HUES6 (cell line): Measurements from ENCODE around the gene TEX13C.

Experiments used
- H3K27ac ChIP-seq: 2 replicates; pipeline ENCODE4 v1.7.0; 2013; ENCODE audit warnings: low read depth, mild to moderate bottlenecking, low read length, inconsistent platforms
- H3K27me3 ChIP-seq: 2 replicates; pipeline ENCODE4 v1.6.1; 2013; ENCODE audit warnings: low read length; ENCODE audit not compliant: control insufficient read depth, insufficient read depth
- H3K36me3 ChIP-seq: 2 replicates; pipeline ENCODE4 v1.6.1; 2013; ENCODE audit warnings: low read length; ENCODE audit not compliant: control insufficient read depth, insufficient read depth
- H3K4me1 ChIP-seq: 2 replicates; pipeline ENCODE4 v1.6.1; 2013; ENCODE audit warnings: low read length; ENCODE audit not compliant: control insufficient read depth, insufficient read depth
- H3K4me3 ChIP-seq: 2 replicates; pipeline ENCODE4 v1.5.1; 2013; ENCODE audit warnings: low read depth, low read length
- H3K9ac ChIP-seq: one replicate; pipeline ENCODE4 v1.6.1; 2013; ENCODE audit warnings: mild to moderate bottlenecking, low read length
- H3K9me3 ChIP-seq: 2 replicates; pipeline ENCODE4 v1.6.1; 2013; ENCODE audit warnings: low read depth, low read length; ENCODE audit not compliant: control insufficient read depth, insufficient read depth

TEX13C gene

GRCh38 chrX:125319646-125320521, at the start of gene TEX13C:
Gene TEX13C (plus strand): TSS chrX:125319871. CDS start chrX:125320120, 249 bp downstream.
- peaks cover 3% of the 10 kb centered on the region; the same call in 1 of the 2 replicates for H3K27me3 ChIP-seq
- 0 out of 2 replicates have a peak, but pooled peaks cover 9% of the 10 kb centered on the region for H3K9me3 ChIP-seq

GRCh38 chrX:125287282-125287681, 32.4 kb upstream of the TEX13C start:
- Histone ChIP-seq H3K27ac (no peak overlapping the region), H3K9ac (no peak overlapping the region), H3K27me3 (no peaks in the 10 kb centered on the region; the same call in 1 of the 2 replicates), H3K4me1 (no peaks in the 10 kb centered on the region), H3K36me3 (no peaks in the 10 kb centered on the region), H3K4me3 (no peak overlapping the region), H3K9me3 (no peaks in the 10 kb centered on the region)

More at GRCh38 chrX:125319646-125320521, at the start of gene TEX13C:
- H3K4me3 ChIP-seq: no peak within 1 kb of the TSS
- H3K4me1 ChIP-seq: no peaks in the 10 kb centered on the region
- no peaks in the 10 kb centered on the region for H3K36me3 ChIP-seq
- no peak within 1 kb of the TSS for H3K9ac ChIP-seq
- H3K27ac ChIP-seq: no peak within 1 kb of the TSS

GRCh38 chrX:125288343-125288742, 31.3 kb upstream of the TEX13C start:
- Histone ChIP-seq H3K36me3 (no peaks in the 10 kb centered on the region), H3K4me1 (no peaks in the 10 kb centered on the region), H3K9me3 (peaks cover 1% of the 10 kb centered on the region; the same call in 1 of the 2 replicates), H3K27me3 (no peaks in the 10 kb centered on the region; the same call in 1 of the 2 replicates), H3K27ac (no peak overlapping the region), H3K9ac (no peak overlapping the region), H3K4me3 (no peak overlapping the region)

- H3K4me3 ChIP-seq: no peak overlapping the region
- H3K27me3 ChIP-seq: no peaks in the 10 kb centered on the region; the same call in 1 of the 2 replicates
- peaks cover 3% of the 10 kb centered on the region; the same call in 1 of the 2 replicates for H3K9me3 ChIP-seq
- H3K4me1 ChIP-seq: no peaks in the 10 kb centered on the region
- H3K36me3 ChIP-seq: no peaks in the 10 kb centered on the region
- no peak overlapping the region for H3K27ac ChIP-seq
- H3K9ac ChIP-seq: no peak overlapping the region
These were observed 30.5 kb upstream of the TEX13C start for GRCh38 chrX:125289209-125289608.

GRCh38 chrX:125289920-125290319, 29.8 kb upstream of the TEX13C start:
- H3K4me1 ChIP-seq: no peaks in the 10 kb centered on the region
- H3K4me3 ChIP-seq: no peak overlapping the region
- no peaks in the 10 kb centered on the region for H3K36me3 ChIP-seq
- H3K9me3 ChIP-seq: peaks cover 3% of the 10 kb centered on the region; the same call in 1 of the 2 replicates
- H3K27ac ChIP-seq: no peak overlapping the region
- no peak overlapping the region for H3K9ac ChIP-seq
- H3K27me3 ChIP-seq: no peaks in the 10 kb centered on the region; the same call in 1 of the 2 replicates

GRCh38 chrX:125291124-125291523, 28.5 kb upstream of the TEX13C start:
- Histone ChIP-seq H3K9me3 (peaks cover 3% of the 10 kb centered on the region; the same call in 1 of the 2 replicates), H3K27me3 (no peaks in the 10 kb centered on the region; the same call in 1 of the 2 replicates)

GRCh38 chrX:125293850-125294780, 25.6 kb upstream of the TEX13C start:
- H3K4me3 ChIP-seq: no peak overlapping the region
- H3K27ac ChIP-seq: no peak overlapping the region
- no peak overlapping the region for H3K9ac ChIP-seq
- peaks cover 3% of the 10 kb centered on the region; the same call in 1 of the 2 replicates for H3K9me3 ChIP-seq
- H3K4me1 ChIP-seq: no peaks in the 10 kb centered on the region
- no peaks in the 10 kb centered on the region for H3K36me3 ChIP-seq
- H3K27me3 ChIP-seq: no peaks in the 10 kb centered on the region

More at GRCh38 chrX:125291124-125291523, 28.5 kb upstream of the TEX13C start:
- no peaks in the 10 kb centered on the region for H3K4me1 ChIP-seq
- H3K9ac ChIP-seq: no peak overlapping the region
- no peak overlapping the region for H3K4me3 ChIP-seq
- H3K36me3 ChIP-seq: no peaks in the 10 kb centered on the region
- no peak overlapping the region for H3K27ac ChIP-seq

- Histone ChIP-seq H3K27me3 (no peaks in the 10 kb centered on the region), H3K27ac (no peak overlapping the region), H3K4me3 (no peak overlapping the region), H3K4me1 (no peaks in the 10 kb centered on the region), H3K36me3 (no peaks in the 10 kb centered on the region), H3K9me3 (peaks cover 3% of the 10 kb centered on the region; the same call in 1 of the 2 replicates), H3K9ac (no peak overlapping the region)
These were observed 24.3 kb upstream of the TEX13C start for GRCh38 chrX:125295337-125295736.

- H3K4me3 ChIP-seq: no peak overlapping the region
- H3K9ac ChIP-seq: no peak overlapping the region
- H3K27me3 ChIP-seq: no peaks in the 10 kb centered on the region
- H3K36me3 ChIP-seq: no peaks in the 10 kb centered on the region
- no peak overlapping the region for H3K27ac ChIP-seq
- H3K9me3 ChIP-seq: no peaks in the 10 kb centered on the region
- H3K4me1 ChIP-seq: no peaks in the 10 kb centered on the region; the same call in 1 of the 2 replicates
These were observed 20.8 kb upstream of the TEX13C start for GRCh38 chrX:125298871-125299270.

- Histone ChIP-seq H3K4me1 (no peaks in the 10 kb centered on the region; the same call in 1 of the 2 replicates), H3K9ac (no peak overlapping the region), H3K27me3 (no peaks in the 10 kb centered on the region; the same call in 1 of the 2 replicates), H3K27ac (no peak overlapping the region), H3K9me3 (no peaks in the 10 kb centered on the region), H3K36me3 (no peaks in the 10 kb centered on the region), H3K4me3 (no peak overlapping the region)
These were observed 13.3 kb upstream of the TEX13C start for GRCh38 chrX:125306335-125306866.
